ENCODE measurements around the gene KRTAP16-1. TPM values are rescaled to one million over a fixed set of nuclear protein-coding genes. Genes with fewer than 3 reads are reported as not detected.

The KRTAP16-1 gene
- total and polyA plus RNA-seq, 2 donors (not counting 1 experiment from before 2014, with no cell fraction given): 0.16 TPM; not detected in 1

DNA sequence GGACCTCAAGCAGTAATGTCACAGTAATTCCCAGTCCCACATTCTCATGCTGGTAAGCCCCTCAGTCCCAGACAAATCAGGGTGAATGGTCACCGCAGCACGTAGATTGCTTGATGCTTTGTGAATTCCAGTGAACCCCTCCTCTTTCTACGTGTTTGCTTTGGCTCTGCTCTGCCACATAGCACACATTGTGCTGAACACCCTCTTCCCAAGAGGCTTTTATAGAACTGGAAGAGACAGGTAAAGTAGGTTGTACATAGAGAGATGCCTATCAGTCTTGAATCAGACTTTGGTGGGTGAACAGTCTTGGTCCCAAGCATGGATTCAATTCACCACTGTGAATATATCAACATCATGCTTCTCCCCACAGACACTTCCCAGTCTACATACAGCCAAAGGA, 44.5 kb downstream of the KRTAP16-1 start:
- DNase-seq (peak; percentile 0), ATAC-seq (ENCODE audit: low read depth) (no peak)
- 100% methylated on average over 2 of the region's 3 CpGs for WGBS (ENCODE audit: insufficient coverage)
- Mint-ChIP-seq H3K27me3 (peaks cover 58% of the 10 kb centered on the region), H3K4me3 (no peak overlapping the region), H3K9me3 (ENCODE audit: insufficient read depth) (no peaks in the 10 kb centered on the region), H3K4me1 (no peaks in the 10 kb centered on the region), H3K27ac (no peak overlapping the region)
- ChIA-PET POLR2A (no interaction called here), CTCF (no interaction called here)
- intact Hi-C loops (cut with micrococcal nuclease): loop anchor here (1.0 kb wide), 1 partner anchor 12 kb away; no protein-coding TSS in a partner anchor
- Histone ChIP-seq H3K9me3 (ENCODE audit: control extremely low read depth in 1 of 3, control insufficient read depth in 2 of 3, insufficient read depth in 1 of 3, low read length in 2 of 3) (no peaks in the 10 kb centered on the region), H3K4me3 (ENCODE audit: control extremely low read depth in 1 of 5, extremely low read depth in 1 of 5, insufficient read depth in 1 of 5, low read depth in 2 of 5, low read length in 4 of 5) (no peak overlapping the region), H3K27me3 (replicated peaks in 1 of 4; ENCODE audit: control extremely low read depth in 1 of 4, control insufficient read depth in 3 of 4, insufficient read depth in 4 of 4, low read length in 3 of 4) (no peaks in the 10 kb centered on the region), H3K27ac (ENCODE audit: low read length in 2 of 2) (no peak overlapping the region), H3K9ac (ENCODE audit: low read length) (no peak overlapping the region), H2AFZ (ENCODE audit: insufficient read depth, low read depth, low read length, poor library complexity, severe bottlenecking) (no peak overlapping the region), H3K4me1 (ENCODE audit: control insufficient read depth in 2 of 2, insufficient read depth in 2 of 2, low read length in 2 of 2) (no peaks in the 10 kb centered on the region), H3K4me2 (replicated peaks; ENCODE audit: low read depth, low read length, poor library complexity, severe bottlenecking) (no peak overlapping the region), H3K79me2 (ENCODE audit: control insufficient read depth, insufficient read depth, low read length) (no peaks in the 10 kb centered on the region), H3K36me3 (replicated peaks in 1 of 2; ENCODE audit: control extremely low read depth in 1 of 2, control insufficient read depth in 1 of 2, extremely low read depth in 1 of 2, insufficient read depth in 2 of 2, low read length in 1 of 2) (no peaks in the 10 kb centered on the region), H4K20me1 (ENCODE audit: control insufficient read depth, insufficient read depth, low read length, poor library complexity, severe bottlenecking) (no peaks in the 10 kb centered on the region)
- TF ChIP-seq CTCF (IDR thresholded peaks at IDR 0.05): no peak
- TF ChIP-seq EZH2 (IDR thresholded peaks at IDR 0.05; ENCODE audit: borderline replicate concordance, insufficient read depth, low read depth, low read length, poor library complexity, severe bottlenecking): no peak

GRCh38 chr17:41263212-41263611, 45.9 kb downstream of the KRTAP16-1 start:
- Histone ChIP-seq H3K27ac (ENCODE audit: low read length in 2 of 2) (no peak overlapping the region), H3K27me3 (replicated peaks in 1 of 4; ENCODE audit: control extremely low read depth in 1 of 4, control insufficient read depth in 3 of 4, insufficient read depth in 4 of 4, low read length in 3 of 4) (peaks cover 0 to 7% (median 3%) of the 10 kb centered on the region in 4 experiments), H3K4me2 (replicated peaks; ENCODE audit: low read depth, low read length, poor library complexity, severe bottlenecking) (no peak overlapping the region), H3K79me2 (ENCODE audit: control insufficient read depth, insufficient read depth, low read length) (no peaks in the 10 kb centered on the region), H3K9ac (ENCODE audit: low read length) (no peak overlapping the region), H4K20me1 (ENCODE audit: control insufficient read depth, insufficient read depth, low read length, poor library complexity, severe bottlenecking) (no peaks in the 10 kb centered on the region), H3K4me1 (ENCODE audit: control insufficient read depth in 2 of 2, insufficient read depth in 2 of 2, low read length in 2 of 2) (no peaks in the 10 kb centered on the region), H3K4me3 (ENCODE audit: control extremely low read depth in 1 of 5, extremely low read depth in 1 of 5, insufficient read depth in 1 of 5, low read depth in 2 of 5, low read length in 4 of 5) (no peak overlapping the region), H2AFZ (ENCODE audit: insufficient read depth, low read depth, low read length, poor library complexity, severe bottlenecking) (no peak overlapping the region), H3K36me3 (replicated peaks in 1 of 2; ENCODE audit: control extremely low read depth in 1 of 2, control insufficient read depth in 1 of 2, extremely low read depth in 1 of 2, insufficient read depth in 2 of 2, low read length in 1 of 2) (no peaks in the 10 kb centered on the region), H3K9me3 (ENCODE audit: control extremely low read depth in 1 of 3, control insufficient read depth in 2 of 3, insufficient read depth in 1 of 3, low read length in 2 of 3) (no peaks in the 10 kb centered on the region)
- H3K4me3 Mint-ChIP-seq: no peak overlapping the region
- no peak for ATAC-seq (ENCODE audit: low read depth)
- peaks cover 70% of the 10 kb centered on the region for H3K27me3 Mint-ChIP-seq
- CTCF ChIA-PET: no interaction called here
- WGBS (ENCODE audit: insufficient coverage): 86% methylated on average over 1 of the region's 2 CpGs
- H3K9me3 Mint-ChIP-seq (ENCODE audit: insufficient read depth): no peaks in the 10 kb centered on the region
- DNase-seq: no peak
- no peak overlapping the region for H3K27ac Mint-ChIP-seq
- TF ChIP-seq CTCF (IDR thresholded peaks at IDR 0.05) (no peak), EZH2 (IDR thresholded peaks at IDR 0.05; ENCODE audit: borderline replicate concordance, insufficient read depth, low read depth, low read length, poor library complexity, severe bottlenecking) (no peak)
- intact Hi-C loops (cut with micrococcal nuclease): no loop called here
- POLR2A ChIA-PET: no interaction called here
- no peaks in the 10 kb centered on the region for H3K4me1 Mint-ChIP-seq

Measured in B cell (primary cell).